Loucy (cell line): ENCODE data around the gene MYADML2.

ENCODE experiments used
- H2AFZ ChIP-seq: fragments of 200-600 bp; sonication (generic); 2 replicates; pipeline ENCODE4 v1.6.0; 2016; ENCODE audit warnings: antibody characterized with exemption, mild to moderate bottlenecking, low read length, moderate library complexity
- H3F3A ChIP-seq: fragments of 200-600 bp; 2 replicates; pipeline ENCODE4 v1.6.0; 2016; ENCODE audit warnings: antibody characterized with exemption, low read depth, mild to moderate bottlenecking
- H3K27me3 ChIP-seq: fragments of 200-600 bp; sonication (generic); 2 replicates; pipeline ENCODE4 v1.6.1; 2014; ENCODE audit warnings: low read length, mild to moderate bottlenecking; ENCODE audit not compliant: insufficient read depth, poor library complexity, severe bottlenecking
- H3K36me3 ChIP-seq: fragments of 200-600 bp; sonication (generic); 2 replicates; pipeline ENCODE4 v1.6.1; 2016; ENCODE audit warnings: low read length; ENCODE audit not compliant: insufficient read depth
- H3K4me1 ChIP-seq: fragments of 200-600 bp; sonication (generic); 2 replicates; pipeline ENCODE4 v1.5.1; 2014; ENCODE audit warnings: low read length, mild to moderate bottlenecking; ENCODE audit not compliant: insufficient read depth, poor library complexity, severe bottlenecking
- H3K4me2 ChIP-seq: fragments of 200-600 bp; sonication (generic); 2 replicates; pipeline ENCODE4 v1.6.0; 2014; ENCODE audit warnings: antibody characterized with exemption, low read length, low read depth, mild to moderate bottlenecking; ENCODE audit not compliant: poor library complexity, severe bottlenecking
- H3K4me3 ChIP-seq: fragments of 200-600 bp; sonication (generic); 2 replicates; pipeline ENCODE4 v1.5.1; 2014; ENCODE audit warnings: low read length, mild to moderate bottlenecking, mixed read lengths; ENCODE audit not compliant: poor library complexity, severe bottlenecking
- H3K79me2 ChIP-seq: fragments of 200-600 bp; sonication (generic); 2 replicates; pipeline ENCODE4 v1.6.1; 2014; ENCODE audit warnings: low read length; ENCODE audit not compliant: insufficient read depth
- H3K9ac ChIP-seq: fragments of 200-600 bp; sonication (generic); 2 replicates; pipeline ENCODE4 v1.6.0; 2014; ENCODE audit warnings: mild to moderate bottlenecking, low read depth, low read length, moderate library complexity; ENCODE audit not compliant: poor library complexity, severe bottlenecking
- H3K9me2 ChIP-seq: fragments of 200-600 bp; sonication (generic); replicated peaks from 2 replicates; pipeline ENCODE4 v1.6.1; 2016; ENCODE audit warnings: low read depth, low read length, mixed read lengths
- H3K9me3 ChIP-seq: fragments of 200-600 bp; sonication (generic); 2 replicates; pipeline ENCODE4 v1.6.1; 2014; ENCODE audit warnings: mild to moderate bottlenecking, antibody characterized with exemption, low read length, low read depth; ENCODE audit not compliant: insufficient read depth
- H4K20me1 ChIP-seq: fragments of 200-600 bp; sonication (generic); 2 replicates; pipeline ENCODE4 v1.6.0; 2014; ENCODE audit warnings: antibody characterized with exemption, low read length, mild to moderate bottlenecking; ENCODE audit not compliant: insufficient read depth, poor library complexity, severe bottlenecking
- CTCF ChIP-seq: fragments of 200-600 bp; sonication (generic); conservative IDR thresholded peaks from 2 replicates; pipeline ENCODE4 v1.5.1; 2014; ENCODE audit warnings: mild to moderate bottlenecking, antibody characterized with exemption, low read length
- EZH2phosphoT487 ChIP-seq: fragments of 200-600 bp; IDR thresholded peaks from 2 replicates; pipeline ENCODE4 v1.6.1; 2018; ENCODE audit warnings: antibody characterized with exemption, mild to moderate bottlenecking, moderate library complexity, borderline replicate concordance

The MYADML2 gene

GRCh38 chr17:81968396-81968745 lies 21.3 kb upstream of the MYADML2 start:
- peak overlapping the region; percentile 70 for H2AFZ ChIP-seq
- H3K4me1 ChIP-seq: peaks cover 17% of the 10 kb centered on the region
- H3K9ac ChIP-seq: peak overlapping the region; percentile 35
- H3K4me3 ChIP-seq: peak overlapping the region; percentile 45
- H3K4me2 ChIP-seq: peak overlapping the region; percentile 70
- peaks cover 6% of the 10 kb centered on the region; the same call in 1 of the 2 replicates for H3F3A ChIP-seq
- H4K20me1 ChIP-seq: no peaks in the 10 kb centered on the region
- no peak for TF ChIP-seq CTCF
- no peak for TF ChIP-seq EZH2phosphoT487
- H3K27me3 ChIP-seq: no peaks in the 10 kb centered on the region
- no peaks in the 10 kb centered on the region for H3K36me3 ChIP-seq
- H3K9me3 ChIP-seq: no peaks in the 10 kb centered on the region
- H3K79me2 ChIP-seq: no peaks in the 10 kb centered on the region
- no peaks in the 10 kb centered on the region for H3K9me2 ChIP-seq

- TF ChIP-seq EZH2phosphoT487 (no peak), CTCF (no peak)
- Histone ChIP-seq H3K9ac (peak overlapping the region; percentile 62), H3K36me3 (no peaks in the 10 kb centered on the region)
Observed at GRCh38 chr17:81967533-81968395, 20.7 kb upstream of the MYADML2 start.

GRCh38 chr17:81967244-81967532 lies 20.2 kb upstream of the MYADML2 start:
- H3K9me2 ChIP-seq: no peaks in the 10 kb centered on the region
- H3K4me1 ChIP-seq: peaks cover 17% of the 10 kb centered on the region
- no peaks in the 10 kb centered on the region for H3K27me3 ChIP-seq
- H3F3A ChIP-seq: peaks cover 6% of the 10 kb centered on the region; the same call in 1 of the 2 replicates
- H4K20me1 ChIP-seq: no peaks in the 10 kb centered on the region
- H3K79me2 ChIP-seq: no peaks in the 10 kb centered on the region
- peak overlapping the region; percentile 62 for H3K9ac ChIP-seq
- no peak for TF ChIP-seq EZH2phosphoT487
- no peak for TF ChIP-seq CTCF
- peak overlapping the region; percentile 56 for H3K4me3 ChIP-seq
- peak overlapping the region; percentile 70 for H3K4me2 ChIP-seq
- H3K36me3 ChIP-seq: no peaks in the 10 kb centered on the region
- no peaks in the 10 kb centered on the region for H3K9me3 ChIP-seq
- H2AFZ ChIP-seq: no peak overlapping the region

More at GRCh38 chr17:81967533-81968395, 20.7 kb upstream of the MYADML2 start:
- Histone ChIP-seq H3F3A (peaks cover 6% of the 10 kb centered on the region; the same call in 1 of the 2 replicates), H3K9me2 (no peaks in the 10 kb centered on the region), H3K4me3 (peak overlapping the region; percentile 56), H3K4me1 (peaks cover 17% of the 10 kb centered on the region), H3K9me3 (no peaks in the 10 kb centered on the region), H3K27me3 (no peaks in the 10 kb centered on the region), H3K4me2 (peak overlapping the region; percentile 70), H4K20me1 (no peaks in the 10 kb centered on the region), H3K79me2 (no peaks in the 10 kb centered on the region), H2AFZ (peak overlapping the region; percentile 70)
